Measurements from ENCODE around the gene ADARB2.
"Not testable (repeated sequence)": the region's sequence is repeated elsewhere in the genome, so short reads cannot be mapped to it uniquely, and the experiment has no call there.

Gene ADARB2

DNA sequence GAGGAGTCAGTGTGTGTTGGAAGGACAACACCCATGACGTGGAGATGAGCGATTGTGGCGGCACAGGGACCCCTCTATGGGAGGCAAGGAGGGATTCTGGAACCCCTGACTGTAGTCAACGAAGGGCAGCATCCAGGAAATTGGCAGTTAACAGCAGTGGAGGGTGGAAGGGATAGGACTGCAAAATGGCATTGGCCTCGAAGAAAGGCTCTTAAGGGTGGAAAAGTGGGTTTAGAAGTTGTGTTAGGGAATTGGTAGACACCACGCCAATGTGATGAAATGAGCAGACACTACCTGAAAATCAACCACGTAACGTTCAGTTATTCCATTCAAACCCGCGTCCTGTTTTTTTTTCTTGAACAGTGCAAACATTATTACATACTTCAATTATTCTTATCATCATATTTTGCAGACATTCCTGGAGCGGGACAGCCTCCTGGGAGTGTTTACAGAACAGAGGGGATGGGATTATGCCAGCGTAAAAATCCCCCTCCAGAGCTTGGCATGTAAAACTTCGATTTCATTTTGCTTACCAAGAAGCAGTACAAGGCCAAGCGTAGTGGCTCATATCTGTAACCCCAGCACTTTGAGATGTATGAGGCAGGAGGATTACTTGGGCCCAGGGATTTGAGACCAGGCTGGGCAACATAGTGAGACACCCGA, 409.0 kb downstream of the ADARB2 start:
- peaks cover 4% of the 10 kb centered on the region; the same call in 1 of the 2 replicates for H3K27me3 ChIP-seq (ENCODE audit: control insufficient read depth, low read length)
- no peaks in the 10 kb centered on the region for H3K9me2 ChIP-seq (replicated peaks; ENCODE audit: control insufficient read depth, low read length)
- no peak overlapping the region for H3K27ac ChIP-seq (ENCODE audit: low read depth, low read length)
- H3F3A ChIP-seq (ENCODE audit: control insufficient read depth, insufficient read depth) = no peaks in the 10 kb centered on the region
- no peak overlapping the region for H3K4me2 ChIP-seq (ENCODE audit: low read length)
- no peak for TF ChIP-seq EZH2phosphoT487 (IDR thresholded peaks at IDR 0.05; ENCODE audit: borderline replicate concordance, low read length)
- TF ChIP-seq, protein P1, sequence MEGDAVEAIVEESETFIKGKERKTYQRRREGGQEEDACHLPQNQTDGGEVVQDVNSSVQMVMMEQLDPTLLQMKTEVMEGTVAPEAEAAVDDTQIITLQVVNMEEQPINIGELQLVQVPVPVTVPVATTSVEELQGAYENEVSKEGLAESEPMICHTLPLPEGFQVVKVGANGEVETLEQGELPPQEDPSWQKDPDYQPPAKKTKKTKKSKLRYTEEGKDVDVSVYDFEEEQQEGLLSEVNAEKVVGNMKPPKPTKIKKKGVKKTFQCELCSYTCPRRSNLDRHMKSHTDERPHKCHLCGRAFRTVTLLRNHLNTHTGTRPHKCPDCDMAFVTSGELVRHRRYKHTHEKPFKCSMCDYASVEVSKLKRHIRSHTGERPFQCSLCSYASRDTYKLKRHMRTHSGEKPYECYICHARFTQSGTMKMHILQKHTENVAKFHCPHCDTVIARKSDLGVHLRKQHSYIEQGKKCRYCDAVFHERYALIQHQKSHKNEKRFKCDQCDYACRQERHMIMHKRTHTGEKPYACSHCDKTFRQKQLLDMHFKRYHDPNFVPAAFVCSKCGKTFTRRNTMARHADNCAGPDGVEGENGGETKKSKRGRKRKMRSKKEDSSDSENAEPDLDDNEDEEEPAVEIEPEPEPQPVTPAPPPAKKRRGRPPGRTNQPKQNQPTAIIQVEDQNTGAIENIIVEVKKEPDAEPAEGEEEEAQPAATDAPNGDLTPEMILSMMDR (IDR thresholded peaks at IDR 0.05; ENCODE audit: low read depth, low read length, poor library complexity, severe bottlenecking) = no peak
- no peaks in the 10 kb centered on the region for H3K79me2 ChIP-seq (ENCODE audit: control insufficient read depth, low read length)
- peaks cover 5% of the 10 kb centered on the region; the same call in 1 of the 2 replicates for H3K9me3 ChIP-seq (ENCODE audit: control insufficient read depth, insufficient read depth, low read length)
- H3K4me3 ChIP-seq (ENCODE audit: low read length) = no peak overlapping the region
- no peaks in the 10 kb centered on the region for H3K36me3 ChIP-seq (ENCODE audit: control insufficient read depth, low read length)
- H4K20me1 ChIP-seq (ENCODE audit: control insufficient read depth, insufficient read depth, low read depth, low read length) = no peaks in the 10 kb centered on the region
- H3K4me1 ChIP-seq (ENCODE audit: control insufficient read depth, low read length) = no peaks in the 10 kb centered on the region

DNA sequence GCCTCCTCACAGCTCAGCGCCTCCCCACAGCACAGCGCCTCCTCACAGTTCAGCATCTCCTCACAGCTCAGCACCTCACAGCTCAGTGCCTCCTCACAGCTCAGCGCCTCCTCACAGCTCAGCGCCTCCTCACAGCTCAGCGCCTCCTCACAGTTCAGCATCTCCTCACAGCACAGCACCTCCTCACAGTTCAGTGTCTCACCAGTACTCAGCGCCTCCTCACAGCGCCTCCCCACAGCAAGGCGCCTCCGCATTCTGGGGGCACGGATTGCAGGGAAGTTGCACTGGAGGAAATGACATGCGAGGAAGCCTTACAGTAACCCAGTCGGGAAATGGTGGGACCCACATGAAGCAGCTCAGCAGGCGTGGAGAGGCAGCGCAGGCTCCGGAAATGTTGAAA, 409.6 kb downstream of the ADARB2 start:
- TF ChIP-seq, protein P1 (IDR thresholded peaks at IDR 0.05; ENCODE audit: low read depth, low read length, poor library complexity, severe bottlenecking) = no peak
- TF ChIP-seq EZH2phosphoT487 (IDR thresholded peaks at IDR 0.05; ENCODE audit: borderline replicate concordance, low read length) = no peak

DNA sequence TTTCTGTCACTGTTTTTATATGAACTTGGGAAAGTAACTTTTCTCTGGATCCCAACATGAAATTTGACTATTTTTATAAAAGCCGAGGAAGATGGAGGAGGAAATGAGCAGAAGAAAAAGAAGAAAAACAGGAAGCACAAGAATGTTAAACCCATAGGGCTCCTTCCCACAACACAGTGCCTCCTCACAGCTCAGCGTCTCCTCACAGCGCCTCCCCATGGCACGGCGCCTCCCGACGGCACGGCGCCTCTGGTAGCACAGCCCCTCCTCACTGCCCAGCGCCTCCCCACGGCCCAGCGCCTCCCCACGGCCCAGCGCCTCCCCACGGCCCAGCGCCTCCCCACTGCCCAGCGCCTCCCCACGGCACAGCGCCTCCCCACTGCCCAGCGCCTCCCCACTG, 410.8 kb downstream of the ADARB2 start:
- not testable (repeated sequence) for H4K20me1 ChIP-seq (ENCODE audit: control insufficient read depth, insufficient read depth, low read depth, low read length); H3K4me2 ChIP-seq (ENCODE audit: low read length); H3K36me3 ChIP-seq (ENCODE audit: control insufficient read depth, low read length); H3K4me1 ChIP-seq (ENCODE audit: control insufficient read depth, low read length); H3K4me3 ChIP-seq (ENCODE audit: low read length); H3K27ac ChIP-seq (ENCODE audit: low read depth, low read length); H3F3A ChIP-seq (ENCODE audit: control insufficient read depth, insufficient read depth); H3K9me2 ChIP-seq (replicated peaks; ENCODE audit: control insufficient read depth, low read length); H3K9me3 ChIP-seq (ENCODE audit: control insufficient read depth, insufficient read depth, low read length); H3K79me2 ChIP-seq (ENCODE audit: control insufficient read depth, low read length)
- H3K27me3 ChIP-seq (ENCODE audit: control insufficient read depth, low read length) = peaks cover 13% of the 10 kb centered on the region

More for the DNA sequence above, 409.6 kb downstream of the ADARB2 start:
- no peaks in the 10 kb centered on the region for H4K20me1 ChIP-seq (ENCODE audit: control insufficient read depth, insufficient read depth, low read depth, low read length)
- no peaks in the 10 kb centered on the region for H3K9me2 ChIP-seq (replicated peaks; ENCODE audit: control insufficient read depth, low read length)
- no peaks in the 10 kb centered on the region for H3K4me1 ChIP-seq (ENCODE audit: control insufficient read depth, low read length)
- no peak overlapping the region for H3K4me3 ChIP-seq (ENCODE audit: low read length)
- peaks cover 5% of the 10 kb centered on the region; the same call in 1 of the 2 replicates for H3K9me3 ChIP-seq (ENCODE audit: control insufficient read depth, insufficient read depth, low read length)
- H3K4me2 ChIP-seq (ENCODE audit: low read length) = no peak overlapping the region
- no peaks in the 10 kb centered on the region for H3F3A ChIP-seq (ENCODE audit: control insufficient read depth, insufficient read depth)
- no peak overlapping the region for H3K27ac ChIP-seq (ENCODE audit: low read depth, low read length)
- H3K27me3 ChIP-seq (ENCODE audit: control insufficient read depth, low read length) = peaks cover 6% of the 10 kb centered on the region; the same call in 1 of the 2 replicates
- H3K36me3 ChIP-seq (ENCODE audit: control insufficient read depth, low read length) = no peaks in the 10 kb centered on the region
- H3K79me2 ChIP-seq (ENCODE audit: control insufficient read depth, low read length) = no peaks in the 10 kb centered on the region

DNA sequence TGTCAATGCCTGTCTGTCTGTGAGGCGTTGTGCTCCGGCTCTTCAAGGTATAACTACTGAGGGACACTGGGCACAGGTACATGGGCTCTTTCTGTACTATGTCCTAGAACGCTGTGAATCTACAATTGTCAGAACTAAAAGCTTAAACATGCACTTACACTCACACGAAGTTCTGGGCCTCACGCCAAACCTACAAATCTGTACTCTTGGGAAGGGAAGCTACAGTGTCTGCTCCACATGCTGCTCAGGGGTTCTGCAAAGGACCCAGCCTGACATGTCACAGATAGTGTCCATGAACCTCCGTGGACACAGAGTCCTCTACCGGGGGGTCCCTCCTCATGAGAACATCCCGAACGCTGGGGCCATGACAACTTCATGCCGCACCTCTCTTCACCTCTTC, 412.4 kb downstream of the ADARB2 start:
- peaks cover 13% of the 10 kb centered on the region for H3K27me3 ChIP-seq (ENCODE audit: control insufficient read depth, low read length)
- no peaks in the 10 kb centered on the region for H3K4me1 ChIP-seq (ENCODE audit: control insufficient read depth, low read length)
- H3K4me3 ChIP-seq (ENCODE audit: low read length) = no peak overlapping the region
- peaks cover 5% of the 10 kb centered on the region; the same call in 1 of the 2 replicates for H3K9me3 ChIP-seq (ENCODE audit: control insufficient read depth, insufficient read depth, low read length)
- H3K27ac ChIP-seq (ENCODE audit: low read depth, low read length) = no peak overlapping the region
- H3K79me2 ChIP-seq (ENCODE audit: control insufficient read depth, low read length) = no peaks in the 10 kb centered on the region
- no peak overlapping the region for H3K4me2 ChIP-seq (ENCODE audit: low read length)
- TF ChIP-seq, protein P1 (IDR thresholded peaks at IDR 0.05; ENCODE audit: low read depth, low read length, poor library complexity, severe bottlenecking) = no peak
- TF ChIP-seq EZH2phosphoT487 (IDR thresholded peaks at IDR 0.05; ENCODE audit: borderline replicate concordance, low read length) = no peak
- H3K9me2 ChIP-seq (replicated peaks; ENCODE audit: control insufficient read depth, low read length) = no peaks in the 10 kb centered on the region
- H3K36me3 ChIP-seq (ENCODE audit: control insufficient read depth, low read length) = no peaks in the 10 kb centered on the region
- H3F3A ChIP-seq (ENCODE audit: control insufficient read depth, insufficient read depth) = no peaks in the 10 kb centered on the region
- no peaks in the 10 kb centered on the region for H4K20me1 ChIP-seq (ENCODE audit: control insufficient read depth, insufficient read depth, low read depth, low read length)

All from DOHH2 (cell line).